Measurements from ENCODE around the gene CTDSPL.
"Not testable (repeated sequence)": the region's sequence is repeated elsewhere in the genome, so short reads cannot be mapped to it uniquely, and the experiment has no call there.

CTDSPL gene

GRCh38 chr3:37982331-37982730, 120.7 kb downstream of the CTDSPL start:
- H3K4me1 Mint-ChIP-seq = no peaks in the 10 kb centered on the region
- peaks cover 17% of the 10 kb centered on the region for H3K27me3 Mint-ChIP-seq
- no peak for ATAC-seq
- no peaks in the 10 kb centered on the region for H3K9me3 Mint-ChIP-seq
- H3K4me3 Mint-ChIP-seq = no peak overlapping the region
- H3K36me3 Mint-ChIP-seq = no peaks in the 10 kb centered on the region
- H3K27ac Mint-ChIP-seq = no peak overlapping the region

- Mint-ChIP-seq H3K27me3 (peaks cover 17% of the 10 kb centered on the region), H3K4me1 (no peaks in the 10 kb centered on the region), H3K27ac (no peak overlapping the region), H3K9me3 (no peaks in the 10 kb centered on the region), H3K36me3 (no peaks in the 10 kb centered on the region), H3K4me3 (no peak overlapping the region)
- ATAC-seq = no peak
Observed at GRCh38 chr3:37984051-37984450, 122.4 kb downstream of the CTDSPL start.

GRCh38 chr3:37984596-37984995, 122.9 kb downstream of the CTDSPL start:
- no peaks in the 10 kb centered on the region for H3K4me1 Mint-ChIP-seq
- H3K27ac Mint-ChIP-seq = no peak overlapping the region
- peaks cover 17% of the 10 kb centered on the region for H3K27me3 Mint-ChIP-seq
- H3K9me3 Mint-ChIP-seq = no peaks in the 10 kb centered on the region
- H3K36me3 Mint-ChIP-seq = no peaks in the 10 kb centered on the region
- ATAC-seq = no peak
- H3K4me3 Mint-ChIP-seq = no peak overlapping the region

GRCh38 chr3:37985637-37986320, 124.1 kb downstream of the CTDSPL start:
- ATAC-seq = no peak
- H3K27me3 Mint-ChIP-seq = peaks cover 17% of the 10 kb centered on the region
- no peaks in the 10 kb centered on the region for H3K4me1 Mint-ChIP-seq
- no peak overlapping the region for H3K27ac Mint-ChIP-seq
- no peak overlapping the region for H3K4me3 Mint-ChIP-seq
- H3K9me3 Mint-ChIP-seq = no peaks in the 10 kb centered on the region
- no peaks in the 10 kb centered on the region for H3K36me3 Mint-ChIP-seq

GRCh38 chr3:37986479-37987314, 125.0 kb downstream of the CTDSPL start:
- Mint-ChIP-seq H3K36me3 (no peaks in the 10 kb centered on the region), H3K27ac (no peak overlapping the region), H3K27me3 (peaks cover 17% of the 10 kb centered on the region), H3K4me3 (no peak overlapping the region), H3K9me3 (no peaks in the 10 kb centered on the region), H3K4me1 (no peaks in the 10 kb centered on the region)
- no peak for ATAC-seq

GRCh38 chr3:37987315-37987697, 125.6 kb downstream of the CTDSPL start:
- H3K36me3 Mint-ChIP-seq = no peaks in the 10 kb centered on the region
- H3K27me3 Mint-ChIP-seq = peaks cover 17% of the 10 kb centered on the region
- H3K9me3 Mint-ChIP-seq = no peaks in the 10 kb centered on the region
- H3K27ac Mint-ChIP-seq = no peak overlapping the region
- H3K4me3 Mint-ChIP-seq = no peak overlapping the region
- no peaks in the 10 kb centered on the region for H3K4me1 Mint-ChIP-seq
- ATAC-seq = no peak

GRCh38 chr3:37987751-37988179, 126.1 kb downstream of the CTDSPL start:
- H3K36me3 Mint-ChIP-seq = no peaks in the 10 kb centered on the region
- H3K27me3 Mint-ChIP-seq = peaks cover 17% of the 10 kb centered on the region
- H3K9me3 Mint-ChIP-seq = no peaks in the 10 kb centered on the region
- H3K4me1 Mint-ChIP-seq = no peaks in the 10 kb centered on the region
- no peak overlapping the region for H3K4me3 Mint-ChIP-seq
- no peak overlapping the region for H3K27ac Mint-ChIP-seq
- ATAC-seq = no peak

GRCh38 chr3:37988376-37988775, 126.7 kb downstream of the CTDSPL start:
- H3K27me3 Mint-ChIP-seq = peaks cover 17% of the 10 kb centered on the region
- H3K9me3 Mint-ChIP-seq, H3K36me3 Mint-ChIP-seq, H3K4me3 Mint-ChIP-seq, H3K27ac Mint-ChIP-seq, ATAC-seq, H3K4me1 Mint-ChIP-seq: not testable (repeated sequence)

GRCh38 chr3:37988931-37989525, 127.3 kb downstream of the CTDSPL start:
- peaks cover 17% of the 10 kb centered on the region for H3K27me3 Mint-ChIP-seq
- no peak overlapping the region for H3K27ac Mint-ChIP-seq
- no peaks in the 10 kb centered on the region for H3K9me3 Mint-ChIP-seq
- H3K4me1 Mint-ChIP-seq = peaks cover 9% of the 10 kb centered on the region
- no peaks in the 10 kb centered on the region for H3K36me3 Mint-ChIP-seq
- no peak overlapping the region for H3K4me3 Mint-ChIP-seq
- no peak for ATAC-seq

- no peaks in the 10 kb centered on the region for H3K36me3 Mint-ChIP-seq
- H3K27ac Mint-ChIP-seq = no peak overlapping the region
- peaks cover 9% of the 10 kb centered on the region for H3K4me1 Mint-ChIP-seq
- H3K9me3 Mint-ChIP-seq = no peaks in the 10 kb centered on the region
- peaks cover 8% of the 10 kb centered on the region for H3K27me3 Mint-ChIP-seq
- H3K4me3 Mint-ChIP-seq = no peak overlapping the region
- no peak for ATAC-seq
Observed at GRCh38 chr3:37989821-37990480, 128.3 kb downstream of the CTDSPL start.

- Mint-ChIP-seq H3K4me3 (no peak within 1 kb of the TSS), H3K4me1 (peaks cover 15% of the 10 kb centered on the region)
- ATAC-seq = no peak
Observed at GRCh38 chr3:37990527-37990926, 128.8 kb downstream of the CTDSPL start, which contains the start of gene VILL. Gene VILL (plus strand): TSS chr3:37990786. CDS start chr3:37993673, 2,887 bp downstream.

GRCh38 chr3:37991109-37991508, 129.4 kb downstream of the CTDSPL start:
- no peaks in the 10 kb centered on the region for H3K9me3 Mint-ChIP-seq
- H3K4me3 Mint-ChIP-seq = no peak overlapping the region
- no peaks in the 10 kb centered on the region for H3K27me3 Mint-ChIP-seq
- ATAC-seq = no peak
- no peaks in the 10 kb centered on the region for H3K36me3 Mint-ChIP-seq
- H3K27ac Mint-ChIP-seq = no peak overlapping the region
- H3K4me1 Mint-ChIP-seq = peaks cover 19% of the 10 kb centered on the region

More at GRCh38 chr3:37990527-37990926, 128.8 kb downstream of the CTDSPL start, which contains the start of gene VILL:
- Mint-ChIP-seq H3K27me3 (peaks cover 3% of the 10 kb centered on the region), H3K27ac (no peak within 1 kb of the TSS), H3K9me3 (no peaks in the 10 kb centered on the region), H3K36me3 (no peaks in the 10 kb centered on the region)

- ATAC-seq = no peak
- no peak overlapping the region for H3K27ac Mint-ChIP-seq
- H3K27me3 Mint-ChIP-seq = no peaks in the 10 kb centered on the region
- H3K4me3 Mint-ChIP-seq = no peak overlapping the region
- peaks cover 25% of the 10 kb centered on the region for H3K4me1 Mint-ChIP-seq
- H3K36me3 Mint-ChIP-seq = peaks cover 7% of the 10 kb centered on the region
- no peaks in the 10 kb centered on the region for H3K9me3 Mint-ChIP-seq
Observed at GRCh38 chr3:37991823-37992222, 130.1 kb downstream of the CTDSPL start.

- Mint-ChIP-seq H3K36me3 (peaks cover 12% of the 10 kb centered on the region), H3K9me3 (no peaks in the 10 kb centered on the region), H3K27ac (no peak overlapping the region), H3K27me3 (no peaks in the 10 kb centered on the region), H3K4me3 (no peak overlapping the region), H3K4me1 (peaks cover 29% of the 10 kb centered on the region)
- no peak for ATAC-seq
Observed at GRCh38 chr3:37992271-37993066, 130.8 kb downstream of the CTDSPL start.
